Measurements from ENCODE around the gene CACYBP.
A peak's percentile ranks its signal among the peaks of the same experiment; 100 is the strongest.

The CACYBP gene

GRCh38 chr1:174999936-175000696 lies at the start of gene CACYBP:
Gene CACYBP (plus strand): TSS chr1:174999947. CDS start chr1:175000181, 234 bp downstream.
- no peak for DNase-seq (ENCODE audit: low read depth in 2 of 2)

GRCh38 chr1:174953285-174954072 lies 46.3 kb upstream of the CACYBP start:
- DNase-seq (ENCODE audit: low read depth in 2 of 2): no peak

DNA sequence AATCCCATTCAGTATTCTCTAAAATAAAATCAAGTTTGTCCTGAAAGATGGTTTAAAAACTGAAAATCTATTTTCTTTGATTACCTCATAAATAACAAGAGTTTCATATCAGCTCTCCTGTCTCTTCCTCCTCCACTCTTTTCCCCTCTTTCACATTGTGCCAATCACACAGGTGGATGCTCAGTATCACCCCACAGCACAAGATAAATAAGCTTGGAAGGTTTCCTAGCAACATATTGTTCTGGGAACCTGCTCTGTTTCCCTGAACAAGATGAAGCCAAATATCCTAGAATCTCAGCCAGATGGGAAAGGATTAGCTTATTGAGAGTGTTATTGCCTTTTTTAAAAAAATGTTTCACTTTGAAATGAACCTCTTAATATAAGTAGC lies 45.7 kb upstream of the CACYBP start:
- no peak for DNase-seq (ENCODE audit: low read depth in 2 of 2)

DNA sequence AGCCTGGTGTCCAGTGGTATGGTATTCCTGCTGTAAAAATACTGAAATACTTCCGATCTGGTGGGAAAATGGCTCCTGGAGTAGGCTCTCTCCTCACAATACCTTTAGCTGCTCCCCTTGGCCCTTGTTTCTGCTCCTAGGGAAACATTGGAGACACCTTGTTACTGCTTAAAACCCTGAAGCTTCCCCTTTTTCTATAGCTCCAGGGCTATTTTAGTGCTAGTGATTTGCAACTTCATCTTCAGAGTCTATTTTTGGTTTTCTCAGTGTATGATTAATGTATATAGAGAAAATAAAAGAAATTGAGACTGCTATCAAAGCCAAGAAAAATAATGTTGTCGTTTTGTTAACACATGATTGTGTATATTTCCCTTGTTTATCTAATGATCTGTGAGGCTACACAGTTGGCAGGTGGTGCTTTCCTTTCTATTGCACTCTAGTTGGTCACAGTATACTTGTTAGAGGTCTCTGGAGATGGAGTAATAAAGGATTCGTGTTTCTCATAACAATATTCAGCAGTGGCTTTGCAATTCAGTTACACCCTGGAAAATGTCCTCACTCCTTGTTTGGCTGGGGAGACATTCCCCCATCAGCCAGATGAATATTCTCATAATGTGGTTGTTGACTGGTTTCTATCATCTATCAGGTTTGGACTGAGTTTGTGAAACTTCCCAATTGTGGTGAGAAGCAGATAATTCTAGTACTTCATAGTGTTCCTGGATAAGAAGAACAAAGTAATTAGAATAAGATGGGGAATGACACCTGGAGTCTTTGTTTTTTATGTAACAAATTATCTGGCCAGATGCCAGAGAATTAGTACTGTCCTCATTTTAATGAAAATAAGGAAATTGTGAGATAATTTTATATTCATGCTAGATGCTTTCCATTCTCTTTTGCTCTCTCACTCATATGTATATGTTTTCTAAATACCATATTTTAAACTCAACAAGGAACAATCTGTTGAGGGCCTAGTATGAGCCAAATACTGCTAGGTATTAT lies 44.8 kb upstream of the CACYBP start:
- DNase-seq (ENCODE audit: low read depth in 2 of 2): no peak

- no peak for DNase-seq (ENCODE audit: low read depth in 2 of 2)
Measured at GRCh38 chr1:174956086-174956485, 43.7 kb upstream of the CACYBP start.

DNA sequence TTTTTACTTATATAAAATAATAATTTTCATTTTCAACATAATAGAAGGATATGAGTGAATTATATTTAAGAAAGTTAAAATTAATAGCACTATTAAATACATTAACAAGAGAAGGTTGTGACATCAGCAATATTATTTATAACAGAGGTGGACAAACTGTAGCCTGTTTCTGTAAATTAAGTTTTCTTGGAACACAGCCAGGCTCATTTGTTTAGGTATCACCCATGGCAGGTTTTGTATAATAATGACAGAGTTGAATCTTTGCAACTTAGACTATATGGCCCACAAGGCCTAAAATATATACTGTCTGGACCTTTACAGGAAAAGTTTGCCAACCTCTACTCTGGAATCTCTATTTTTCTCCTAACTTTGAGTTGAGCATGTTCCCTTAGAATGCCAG lies 42.8 kb upstream of the CACYBP start:
- DNase-seq (ENCODE audit: low read depth in 2 of 2): no peak

DNA sequence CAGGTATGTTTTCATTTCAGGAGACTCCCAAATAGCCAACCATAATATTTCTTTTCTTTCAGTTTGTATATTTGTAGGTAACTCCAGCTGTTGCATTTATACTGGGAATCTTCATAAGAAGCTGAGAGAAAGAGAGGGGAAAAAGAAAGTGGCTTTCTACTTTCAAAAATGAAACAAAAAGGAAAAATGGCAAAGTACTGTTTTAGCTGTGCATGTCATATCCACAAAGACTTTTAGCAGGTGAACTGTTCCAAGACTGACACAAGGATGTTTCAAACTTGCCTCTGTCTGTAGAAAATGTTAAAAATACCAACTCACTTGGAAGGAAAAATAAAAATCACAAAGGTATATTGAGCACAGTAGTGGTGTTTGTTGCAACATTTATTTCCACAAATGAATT lies 41.9 kb upstream of the CACYBP start:
- DNase-seq (ENCODE audit: low read depth in 2 of 2): no peak

- no peak for DNase-seq (ENCODE audit: low read depth in 2 of 2)
Measured at GRCh38 chr1:174958396-174958795, 41.4 kb upstream of the CACYBP start.

- no peak for DNase-seq (ENCODE audit: low read depth in 2 of 2)
Measured at GRCh38 chr1:174960362-174960761, 39.4 kb upstream of the CACYBP start.

DNA sequence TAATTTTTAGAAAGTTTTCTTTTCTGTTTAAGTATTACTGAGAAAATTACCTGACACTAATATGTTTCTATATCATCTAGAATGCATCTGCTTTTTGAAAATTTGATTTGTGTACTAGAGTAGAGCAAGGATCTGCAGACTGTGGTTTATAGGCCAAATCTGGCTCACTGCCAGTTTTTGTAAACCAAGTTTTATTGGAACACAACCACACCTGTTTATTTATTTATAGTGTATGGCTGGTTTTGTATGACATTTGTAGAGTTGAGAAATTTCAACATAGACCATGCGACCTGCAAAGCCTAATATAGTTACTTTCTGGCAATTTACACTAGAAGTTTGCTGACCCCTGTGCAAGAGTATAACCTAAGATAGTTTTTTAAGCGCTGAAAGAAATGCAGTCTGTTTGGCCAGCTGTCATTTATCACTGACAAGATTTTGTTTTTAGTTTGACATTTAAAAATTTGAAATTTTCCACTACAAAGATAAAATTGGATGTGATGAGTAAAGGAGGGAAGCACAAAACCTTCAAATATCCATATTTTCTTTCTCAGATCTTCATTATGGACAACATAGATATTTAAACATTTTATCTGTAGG lies 36.1 kb upstream of the CACYBP start:
- DNase-seq (ENCODE audit: low read depth in 2 of 2): no peak

DNA sequence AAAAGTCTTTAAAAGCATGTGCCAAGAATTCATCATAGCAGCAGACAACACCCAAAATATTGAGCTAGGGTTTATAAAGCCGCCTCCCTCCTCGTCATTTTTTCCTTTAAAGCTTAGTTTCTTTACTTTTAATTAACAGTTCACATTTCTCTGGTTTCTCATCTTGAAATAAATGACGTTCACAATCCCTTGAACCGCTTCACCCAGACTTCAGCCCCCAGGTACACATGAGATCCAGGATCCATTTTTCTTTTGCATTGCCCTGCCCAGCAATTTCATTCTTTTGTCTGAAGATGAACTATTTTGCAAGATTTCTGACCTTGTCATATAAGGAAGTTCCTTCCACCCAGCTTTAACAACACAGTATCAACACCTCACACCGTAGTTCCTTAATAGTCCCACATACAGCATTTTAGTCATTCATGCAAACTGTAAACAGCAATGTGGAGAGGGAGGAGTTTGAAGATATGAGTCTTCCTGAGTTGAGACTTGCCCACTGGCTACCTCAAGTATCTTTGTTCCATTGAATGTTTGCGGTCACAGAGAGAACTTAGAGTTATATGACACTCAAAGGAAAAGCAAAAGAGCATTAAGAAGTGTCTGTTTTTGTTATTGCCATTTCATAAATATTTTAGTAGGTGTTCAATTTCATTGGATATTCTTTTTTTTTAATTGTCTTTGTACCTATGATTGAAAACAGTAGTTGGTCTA lies 35.3 kb upstream of the CACYBP start:
- DNase-seq (ENCODE audit: low read depth in 2 of 2): no peak

DNA sequence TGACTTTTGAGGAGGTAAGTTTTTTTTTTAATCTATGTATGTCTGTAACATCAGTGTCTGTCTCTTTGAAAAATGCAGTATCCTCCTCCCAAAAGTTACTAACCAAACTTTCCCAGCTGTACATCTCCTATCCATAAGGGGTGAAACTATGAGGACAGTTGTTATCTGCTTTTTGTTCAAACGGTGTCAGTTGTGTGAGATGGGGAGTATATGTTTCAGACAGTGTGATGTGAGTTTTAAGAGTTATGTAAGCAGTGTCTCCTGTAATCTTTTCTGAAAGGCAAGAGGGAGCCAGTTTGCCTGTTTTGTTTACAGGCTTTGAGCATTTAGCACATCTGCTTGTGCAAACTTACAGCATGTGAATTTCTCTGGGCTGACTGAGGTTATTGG lies 34.8 kb upstream of the CACYBP start:
- no peak for DNase-seq (ENCODE audit: low read depth in 2 of 2)

DNA sequence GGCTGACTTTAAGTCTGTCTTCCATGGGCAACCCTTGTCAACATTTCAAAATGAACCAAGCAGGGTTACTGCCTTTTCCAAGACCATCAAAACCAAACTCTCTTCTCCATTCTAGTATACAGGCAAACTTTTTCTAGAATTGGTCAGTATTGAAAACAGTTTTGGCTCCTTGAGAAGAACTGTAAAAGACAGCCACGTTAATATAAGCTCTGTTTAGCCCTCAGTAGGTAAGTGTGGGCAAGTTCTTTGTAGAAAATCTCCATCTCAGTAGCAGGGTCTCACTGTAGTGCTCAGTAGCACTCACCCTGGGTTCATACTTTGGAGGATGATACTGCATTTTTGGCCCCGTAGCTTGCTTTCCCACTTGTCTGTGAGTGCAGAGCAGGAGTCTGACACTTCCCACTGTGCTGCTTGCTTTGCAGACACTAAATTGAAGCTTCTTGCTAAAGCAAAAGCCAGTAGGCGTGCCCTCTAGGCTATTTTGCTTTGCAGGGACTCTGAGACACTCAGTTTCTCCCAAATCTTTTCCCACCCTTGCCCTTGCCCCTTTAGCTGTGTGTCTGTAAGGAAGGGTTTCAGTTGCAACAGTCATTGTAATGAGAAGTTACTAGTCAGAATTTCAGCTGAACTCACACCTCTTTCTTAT lies 34.3 kb upstream of the CACYBP start:
- no peak for DNase-seq (ENCODE audit: low read depth in 2 of 2)

DNA sequence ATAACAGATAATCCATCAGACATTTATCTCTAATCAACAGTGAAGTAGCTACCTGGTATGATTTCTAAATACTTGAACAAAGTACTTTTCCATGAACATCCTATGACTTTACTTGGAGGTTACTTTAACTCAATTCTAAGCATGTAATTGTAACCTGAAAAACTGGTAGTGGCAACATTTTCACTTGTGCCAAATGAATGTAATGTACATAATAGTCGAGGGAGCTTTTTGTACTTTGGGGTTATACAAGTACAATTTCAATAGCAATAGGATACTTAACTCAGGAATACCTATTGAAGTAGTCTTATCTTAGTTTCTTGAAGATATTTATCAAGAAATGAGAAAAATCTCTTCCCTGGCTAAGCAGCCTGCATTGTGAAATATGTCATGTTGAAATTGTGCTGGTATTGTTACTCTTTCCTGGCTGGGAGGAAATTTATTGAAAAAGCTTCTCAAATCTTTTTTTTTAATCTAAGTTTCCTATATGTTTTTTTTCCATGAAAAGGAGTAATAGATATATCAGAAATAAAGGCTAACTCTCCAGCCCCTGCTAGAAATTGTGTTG lies 33.7 kb upstream of the CACYBP start:
- no peak for DNase-seq (ENCODE audit: low read depth in 2 of 2)

DNA sequence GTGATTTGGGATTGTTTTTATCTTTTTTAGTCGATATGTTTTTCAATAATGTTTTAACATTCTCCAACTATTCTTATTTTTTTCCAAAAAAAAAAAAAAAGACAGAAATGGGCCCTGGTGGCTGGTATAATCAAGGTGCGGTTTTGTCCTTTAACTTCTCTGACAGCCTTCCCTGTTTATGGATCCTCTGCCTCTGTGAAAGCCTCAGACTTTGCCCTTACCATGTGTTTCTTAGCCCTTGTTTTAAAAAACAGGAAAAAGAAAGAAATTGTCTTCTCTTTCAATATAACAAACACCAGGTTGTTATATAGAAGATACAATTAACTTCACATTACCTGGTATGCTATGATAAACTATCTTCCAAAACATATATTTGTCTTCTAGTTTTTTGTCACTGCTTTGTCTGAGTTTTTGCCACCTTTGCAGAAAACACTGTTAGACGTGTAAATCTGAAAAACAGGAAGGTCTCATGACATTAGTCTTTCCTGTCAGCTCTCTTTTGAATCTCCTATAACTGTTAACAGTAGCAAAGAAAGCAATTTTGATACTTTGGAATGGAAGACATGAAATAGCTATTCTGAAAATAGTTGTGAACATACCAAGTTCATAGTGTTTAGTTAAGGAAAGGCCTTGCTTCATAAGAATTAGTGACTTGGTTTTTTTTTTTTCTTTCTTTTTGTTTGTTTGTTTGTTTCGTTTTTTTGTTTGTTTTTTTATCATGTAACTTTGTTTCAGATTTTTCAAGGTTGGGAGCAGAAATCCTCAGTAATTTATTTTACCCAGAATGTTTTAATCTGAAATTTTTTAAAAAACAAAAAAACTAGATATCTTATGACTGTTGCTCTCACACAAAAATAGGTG lies 31.7 kb upstream of the CACYBP start:
- DNase-seq (ENCODE audit: low read depth in 2 of 2): no peak

- peak; percentile 33 to 37 for DNase-seq (ENCODE audit: low read depth in 2 of 2)
Measured at GRCh38 chr1:174968750-174969244, 30.9 kb upstream of the CACYBP start.

GRCh38 chr1:174969977-174970376 lies 29.8 kb upstream of the CACYBP start:
- no peak for DNase-seq (ENCODE audit: low read depth in 2 of 2)

DNA sequence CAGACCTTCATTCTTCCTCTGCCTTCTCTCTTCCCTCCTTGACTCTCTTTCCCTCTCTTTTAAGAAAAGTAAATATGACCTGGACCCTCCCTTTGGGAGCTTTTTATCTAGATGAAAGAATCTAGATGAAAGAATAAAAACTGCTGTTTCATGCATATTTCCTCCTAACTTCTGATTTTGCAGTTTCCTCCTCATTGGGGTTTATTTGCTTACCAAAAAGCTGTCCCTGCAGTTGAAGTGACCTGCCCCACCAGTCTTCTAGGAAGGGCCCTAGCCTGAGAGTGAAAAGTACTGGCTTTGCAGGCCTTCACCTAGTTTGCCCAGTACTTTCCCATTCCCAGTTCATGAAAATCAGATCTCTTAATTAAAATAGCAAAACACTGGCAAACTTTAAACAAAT lies 28.3 kb upstream of the CACYBP start:
- no peak for DNase-seq (ENCODE audit: low read depth in 2 of 2)

DNA sequence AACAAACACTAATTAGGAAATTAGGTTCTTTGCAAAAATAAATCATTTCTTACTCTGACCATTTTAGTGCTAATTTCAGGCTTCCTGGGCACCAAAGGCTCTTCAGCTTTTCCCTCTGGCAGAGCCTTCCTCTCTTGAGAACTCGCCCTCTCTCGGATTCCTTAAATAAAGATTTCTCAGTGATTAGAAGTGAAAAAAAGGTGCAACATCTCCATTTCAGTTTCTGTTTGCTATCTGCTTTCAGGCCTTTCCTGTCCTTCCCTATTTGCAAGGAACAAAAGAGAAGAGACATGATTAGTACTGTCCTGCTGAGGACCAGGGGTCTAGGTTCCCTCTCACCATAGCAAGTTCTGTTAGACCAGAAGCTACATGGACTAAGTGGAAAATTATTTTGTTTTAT lies 27.8 kb upstream of the CACYBP start:
- no peak for DNase-seq (ENCODE audit: low read depth in 2 of 2)
